Measurements from ENCODE around the gene ALKBH8.
"Not testable (repeated sequence)": the region's sequence is repeated elsewhere in the genome, so short reads cannot be mapped to it uniquely, and the experiment has no call there.

ALKBH8 gene

DNA sequence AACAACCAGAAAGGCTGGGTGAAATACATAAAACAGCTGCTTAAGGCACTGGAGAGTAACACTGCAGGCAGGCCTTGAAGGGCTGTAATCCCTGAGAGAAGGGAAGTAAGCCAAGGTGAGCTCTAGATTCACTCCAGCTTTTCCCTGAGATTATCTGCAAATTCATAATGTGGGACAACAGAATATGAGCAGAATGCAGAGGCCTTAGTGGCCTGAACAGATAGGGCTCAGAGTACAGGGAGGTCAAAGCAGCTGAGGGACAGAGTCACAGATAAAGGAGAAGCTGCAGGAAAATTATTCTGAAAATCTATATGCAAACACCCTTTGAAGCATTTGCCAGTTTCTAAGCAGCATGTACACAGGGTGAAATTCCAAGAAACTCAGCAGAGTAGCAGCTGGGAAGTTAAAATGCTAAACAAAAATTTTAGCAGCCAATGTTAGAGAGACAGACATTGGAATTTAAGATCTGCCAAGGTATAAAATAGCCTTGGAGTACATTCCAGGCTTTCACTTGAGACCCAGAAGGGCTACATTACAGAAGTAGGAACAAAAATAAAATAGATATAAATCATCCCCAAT lies 59.8 kb downstream of the ALKBH8 start:
- no peak for DNase-seq

DNA sequence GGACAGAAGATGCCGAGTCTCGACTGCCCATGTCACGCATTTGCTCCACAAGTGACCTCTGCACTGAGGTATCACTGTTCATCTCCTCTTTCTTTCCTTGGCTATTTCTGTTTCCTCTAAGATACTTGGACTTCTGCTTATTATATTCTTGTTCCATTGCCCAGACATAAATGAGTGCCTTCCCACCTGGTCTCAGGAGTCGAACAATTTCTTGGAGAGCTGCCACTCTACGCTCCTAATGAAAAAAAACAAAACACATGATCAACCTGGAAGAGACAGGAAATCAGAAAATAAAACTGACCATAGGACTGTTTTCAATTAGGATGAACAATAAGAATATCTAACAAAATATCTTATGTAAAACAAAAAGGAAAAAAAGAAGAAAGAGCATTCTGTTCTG lies 60.6 kb downstream of the ALKBH8 start:
- no peak for DNase-seq

DNA sequence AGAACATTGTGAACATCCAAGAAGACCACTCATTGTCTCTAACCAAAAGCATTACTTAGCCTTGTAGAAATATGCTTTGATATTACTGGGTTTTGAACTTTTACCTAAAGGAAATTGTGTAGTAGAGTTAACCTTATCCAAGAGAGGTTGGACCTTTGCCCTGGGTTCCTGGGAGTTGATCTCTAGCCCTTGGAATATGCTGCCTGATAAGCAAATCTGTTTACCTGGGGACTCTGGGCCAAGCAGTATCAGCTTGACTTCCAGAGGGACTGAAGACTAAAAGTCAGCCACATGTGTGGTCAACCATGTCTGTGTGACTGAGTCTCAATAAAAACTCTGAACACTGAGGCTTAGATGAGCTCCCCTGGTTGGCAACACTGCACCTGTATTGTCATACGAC lies 63.8 kb downstream of the ALKBH8 start:
- no peak for DNase-seq

DNA sequence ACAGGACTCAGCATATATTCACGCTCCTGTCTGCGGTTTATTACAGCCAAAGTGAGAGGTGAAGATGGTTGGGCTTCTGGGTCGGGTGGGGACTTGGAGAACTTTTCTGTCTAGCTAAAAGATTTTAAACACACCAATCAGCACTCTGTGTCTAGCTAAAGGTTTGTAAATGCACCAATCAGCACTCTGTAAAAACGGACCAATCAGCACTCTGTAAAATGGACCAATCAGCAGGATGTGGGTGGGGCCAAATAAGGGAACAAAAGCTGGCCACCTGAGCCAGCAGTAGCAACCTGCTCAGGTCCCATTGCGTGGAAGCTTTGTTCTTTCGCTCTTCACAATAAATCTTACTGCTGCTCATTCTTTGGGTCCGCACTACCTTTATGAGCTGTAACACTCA lies 68.2 kb downstream of the ALKBH8 start:
- not testable (repeated sequence) for DNase-seq

DNA sequence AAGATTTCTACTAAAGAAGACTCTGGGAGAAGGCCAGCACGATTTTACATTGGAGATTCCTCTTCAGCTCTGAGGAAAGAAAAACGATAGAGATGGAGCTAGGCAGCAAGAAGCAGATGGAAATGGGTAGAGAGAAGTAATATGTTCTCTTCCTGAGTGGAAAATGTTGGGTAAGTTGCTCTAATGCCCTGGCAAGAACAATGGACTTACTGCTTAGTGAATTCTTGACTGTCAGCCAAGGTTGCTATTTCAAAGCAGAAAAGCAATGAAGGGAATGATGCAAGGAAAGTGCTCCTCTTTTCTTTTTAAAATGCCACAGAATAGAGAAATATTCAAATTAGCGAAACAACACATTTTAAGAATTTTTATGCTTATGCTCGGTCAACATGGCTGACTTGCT lies 69.5 kb downstream of the ALKBH8 start:
- peak; percentile 5 for DNase-seq

DNA sequence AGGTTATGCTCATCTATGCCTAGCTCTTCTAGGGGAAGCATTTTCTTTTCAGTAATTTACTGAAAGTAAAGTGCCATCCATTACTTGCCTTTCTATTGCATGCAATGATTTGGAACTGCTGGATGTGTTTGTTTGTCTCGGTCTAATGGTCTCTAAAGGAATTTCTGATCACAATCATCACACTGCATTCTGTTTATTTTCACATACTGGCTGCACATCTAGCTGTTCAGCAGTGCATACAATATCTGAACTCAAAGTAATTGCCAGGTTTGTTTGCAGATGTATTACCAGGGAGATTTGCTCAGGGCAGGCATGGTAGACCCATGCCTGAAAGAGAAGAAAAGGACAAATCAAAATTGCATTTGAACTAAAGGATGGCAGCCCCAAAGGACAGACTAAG lies 71.5 kb downstream of the ALKBH8 start:
- DNase-seq = no peak

DNA sequence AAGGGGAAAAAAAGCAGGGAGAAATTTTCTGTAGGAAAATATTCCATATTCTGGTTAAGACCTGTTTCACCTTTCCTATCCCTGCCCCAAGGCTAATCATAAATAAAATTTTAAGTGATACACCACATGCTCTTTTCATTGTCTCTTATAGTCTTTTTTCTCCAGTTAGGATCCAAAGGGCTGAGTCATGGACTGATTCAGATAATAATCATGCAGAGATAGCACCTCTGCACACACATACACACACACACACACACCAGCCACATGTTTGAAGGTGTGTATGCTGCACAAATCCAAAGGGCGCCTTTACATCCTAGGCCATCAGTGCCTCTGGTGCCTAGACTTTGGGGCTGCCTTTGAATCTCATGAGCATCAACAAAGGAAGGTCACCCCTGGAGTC lies 72.4 kb downstream of the ALKBH8 start:
- peak; percentile 28 for DNase-seq

DNA sequence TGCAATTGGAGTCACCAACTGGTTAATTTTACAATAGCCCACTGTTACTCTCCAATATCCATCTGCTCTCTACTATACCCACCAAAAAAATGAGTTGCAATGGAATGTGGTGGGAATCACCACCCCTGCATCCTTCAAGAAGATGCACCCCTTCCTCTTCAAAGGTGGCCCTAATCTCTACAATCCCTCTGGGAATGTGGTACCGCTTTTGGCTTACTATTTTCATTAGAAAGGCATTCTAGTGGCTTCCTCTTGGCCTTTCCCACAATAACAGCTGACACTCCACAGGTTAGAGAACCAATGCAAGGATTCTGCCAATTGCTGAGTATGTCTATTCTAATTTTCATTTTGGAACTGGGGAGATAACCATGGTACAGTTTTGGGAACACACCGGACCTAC lies 74.7 kb downstream of the ALKBH8 start:
- DNase-seq = no peak

DNA sequence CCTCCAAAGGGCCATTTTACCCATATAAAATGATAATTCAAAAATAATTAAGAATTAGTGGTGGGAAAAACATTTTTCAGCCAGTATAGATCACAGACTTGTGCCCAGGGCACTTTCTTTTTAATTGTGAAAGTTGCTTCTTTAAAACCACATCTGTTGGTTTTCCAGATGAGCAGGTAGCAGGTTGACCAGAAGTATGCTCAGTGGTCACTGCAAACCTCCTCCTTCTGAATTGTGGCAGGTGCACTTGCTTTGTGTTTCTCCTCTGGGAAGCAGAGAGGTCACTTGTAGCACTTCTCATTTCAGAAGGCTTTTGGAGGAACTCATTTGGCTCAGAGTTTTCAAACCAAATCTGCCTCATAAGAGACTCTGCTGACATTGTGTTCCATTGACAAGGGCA lies 83.3 kb downstream of the ALKBH8 start:
- DNase-seq = no peak

DNA sequence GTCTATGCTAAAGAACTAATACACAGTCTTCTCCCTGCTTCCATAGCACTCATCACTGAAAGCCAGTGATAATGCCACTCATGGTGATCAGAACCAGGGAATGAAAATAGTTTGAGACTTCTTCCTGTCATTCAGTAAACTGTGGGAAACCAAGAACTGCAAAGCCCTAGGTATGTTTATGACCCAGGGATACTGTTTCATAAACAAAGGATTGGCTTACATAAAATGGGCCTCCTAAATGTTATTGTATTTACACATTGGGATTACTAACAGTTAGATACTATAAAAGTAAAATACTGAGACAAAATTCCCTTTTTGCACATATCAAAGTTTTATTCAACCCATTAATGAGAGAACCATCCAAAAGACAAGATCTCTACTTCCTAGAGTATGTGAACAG lies 86.6 kb downstream of the ALKBH8 start:
- DNase-seq = no peak

DNA sequence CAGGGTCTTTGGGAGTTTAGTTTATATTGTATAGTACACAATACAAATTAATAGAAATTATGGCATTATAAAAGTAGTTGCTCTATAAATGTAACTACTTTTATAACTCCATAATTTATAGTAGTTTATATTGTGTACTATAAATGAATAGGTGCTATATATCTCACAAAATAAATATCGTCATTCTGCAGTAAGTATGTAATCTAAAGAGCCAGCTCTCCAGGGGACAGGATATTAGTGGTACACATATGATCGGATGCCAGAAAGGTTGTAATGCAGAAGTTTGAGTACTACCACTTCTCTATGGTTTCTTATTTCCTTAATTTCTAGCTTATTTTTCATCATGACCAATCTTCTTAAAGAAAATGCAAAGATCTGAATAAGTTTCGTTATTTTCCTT lies 87.7 kb downstream of the ALKBH8 start:
- DNase-seq = no peak

DNA sequence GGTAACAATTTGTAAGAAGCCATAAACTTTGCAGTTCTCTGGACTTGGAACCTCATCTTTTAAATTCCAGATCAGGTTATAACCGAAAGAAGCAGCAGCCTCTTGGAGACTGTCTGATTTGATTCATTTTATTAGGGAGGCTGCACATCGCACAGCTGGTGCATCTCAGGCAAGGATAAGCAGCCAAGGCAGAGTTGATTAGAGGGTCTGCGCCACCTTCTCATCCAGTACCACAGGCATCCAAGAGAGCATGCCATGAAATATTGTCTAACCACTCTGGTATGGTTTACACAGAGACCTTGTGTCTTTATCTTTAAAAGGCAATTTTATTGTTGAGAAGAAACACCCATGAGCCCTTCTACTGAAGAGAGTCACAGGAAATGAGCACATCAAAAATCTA lies 91.7 kb downstream of the ALKBH8 start:
- no peak for DNase-seq

DNA sequence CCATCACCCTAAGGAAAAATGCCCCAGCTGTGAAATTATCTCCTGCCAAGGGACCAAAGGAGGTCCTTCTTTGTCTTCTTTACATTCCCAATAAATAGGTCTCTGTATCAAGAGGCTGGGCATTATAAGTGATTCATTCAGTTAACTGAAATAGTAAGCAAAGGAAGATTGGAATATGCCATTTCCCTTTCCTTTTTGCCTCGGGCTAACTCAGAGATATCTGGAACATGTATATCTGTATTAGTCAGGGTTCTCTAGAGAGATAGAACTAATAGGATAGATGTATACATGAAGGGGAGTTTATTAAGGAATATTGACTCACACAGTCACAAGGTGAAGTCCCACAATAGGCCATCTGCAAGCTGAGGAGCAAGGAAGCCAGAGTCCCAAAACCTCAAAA lies 92.6 kb downstream of the ALKBH8 start:
- no peak for DNase-seq

DNA sequence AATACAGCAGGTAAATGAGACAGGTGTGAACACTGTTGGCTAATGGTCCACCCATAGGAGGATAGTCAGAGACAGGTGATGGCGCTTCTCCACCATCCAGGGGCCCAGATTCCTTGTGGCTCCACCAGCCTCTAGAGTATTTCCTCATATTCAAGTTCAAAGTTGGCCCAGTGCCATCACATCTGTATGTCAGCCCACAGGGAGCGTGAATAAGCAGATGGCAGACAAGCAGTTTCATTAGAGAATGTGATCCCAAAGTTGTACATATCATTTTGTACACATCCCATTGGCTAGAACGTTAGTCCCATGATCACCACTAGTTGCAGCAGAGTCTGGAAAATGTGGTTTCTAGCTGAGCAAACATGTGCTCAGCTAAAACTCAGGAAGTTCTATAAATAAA lies 96.9 kb downstream of the ALKBH8 start:
- peak; percentile 20 for DNase-seq

DNA sequence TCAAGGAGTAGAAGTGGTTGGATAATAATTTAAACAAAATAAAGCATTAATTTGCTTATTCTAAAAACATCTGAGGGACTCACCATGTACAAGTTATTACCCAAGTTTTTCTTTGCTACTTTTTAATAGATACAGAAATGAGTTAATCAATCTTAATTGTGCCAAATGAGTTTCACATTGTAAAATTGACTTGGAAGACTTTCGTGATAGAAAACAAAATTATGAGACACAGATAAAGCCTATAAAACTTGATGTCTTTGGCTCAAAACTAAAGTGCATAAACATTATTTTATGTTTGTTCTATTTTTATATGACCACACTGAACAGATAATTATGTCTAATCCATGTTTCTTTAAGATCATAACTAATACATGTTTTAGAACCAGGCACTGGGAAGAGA lies 97.8 kb downstream of the ALKBH8 start:
- DNase-seq = no peak

DNA sequence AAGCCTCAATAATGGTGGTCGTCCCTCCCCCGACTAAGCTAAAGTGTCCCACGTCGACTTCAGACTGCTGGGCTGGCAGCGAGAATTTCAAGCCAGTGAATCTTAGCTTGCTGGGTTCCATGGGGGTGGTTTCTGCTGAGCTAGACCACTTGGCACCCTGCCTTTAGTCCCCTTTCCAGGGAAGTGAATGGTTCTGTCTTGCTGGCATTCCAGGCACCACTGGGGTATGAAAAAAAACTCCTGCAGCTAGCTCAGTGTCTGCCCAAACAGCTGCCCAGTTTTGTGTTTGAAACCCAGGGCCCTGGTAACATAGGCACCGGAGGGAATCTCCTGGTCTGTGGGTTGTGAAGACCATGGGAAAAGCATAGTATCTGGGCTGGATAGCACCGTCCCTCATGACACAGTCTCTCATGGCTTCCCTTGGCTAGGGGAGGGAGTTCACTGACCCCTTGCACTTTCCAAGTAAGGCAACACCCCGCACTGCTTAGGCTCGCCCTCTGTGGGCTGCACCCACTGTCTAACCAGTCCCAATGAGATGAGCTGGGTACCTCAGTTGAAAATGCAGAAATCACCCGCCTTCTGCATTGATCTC lies 99.2 kb downstream of the ALKBH8 start:
- DNase-seq = not testable (repeated sequence)

DNA sequence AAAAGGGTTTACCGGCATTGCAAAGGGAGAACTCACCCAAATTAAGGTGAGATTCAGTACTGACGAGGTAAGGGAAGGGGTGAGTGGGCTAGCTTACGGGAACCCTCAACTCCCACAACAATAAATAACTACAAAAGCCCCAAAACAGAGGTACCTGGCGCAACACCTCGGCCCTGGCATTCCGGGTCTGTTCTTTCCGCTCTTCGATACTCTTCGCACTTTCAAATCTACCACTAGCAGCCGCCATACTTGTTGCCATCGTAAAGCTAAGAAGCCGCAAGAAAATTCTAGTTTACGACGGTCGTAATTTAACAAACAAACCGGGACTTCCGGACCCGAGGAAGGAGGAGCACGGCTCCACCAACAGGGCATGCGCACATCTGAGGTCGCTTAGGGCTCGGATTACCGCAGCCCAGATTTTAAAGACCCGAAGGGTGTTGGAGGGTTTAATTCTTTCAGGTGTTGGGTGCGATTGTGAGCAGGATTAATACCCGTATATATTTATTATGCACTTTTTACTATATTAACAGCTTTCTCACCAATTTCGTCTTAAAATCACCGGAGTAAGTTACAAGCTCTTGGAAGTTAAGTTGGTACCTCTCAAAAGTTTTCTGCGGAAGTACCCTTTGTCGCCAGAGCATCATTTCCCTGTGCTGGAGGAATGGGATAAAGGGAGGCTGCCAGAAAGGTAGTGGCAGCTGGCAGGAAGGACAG lies 107.8 kb downstream of the ALKBH8 start, which contains the start of gene CWF19L2:
Gene CWF19L2, minus strand, starts transcription at position 268 of the 714 bp plus-strand sequence. Its CDS starts 9 bp downstream, at position 259.
- DNase-seq = peak; percentile 95

DNA sequence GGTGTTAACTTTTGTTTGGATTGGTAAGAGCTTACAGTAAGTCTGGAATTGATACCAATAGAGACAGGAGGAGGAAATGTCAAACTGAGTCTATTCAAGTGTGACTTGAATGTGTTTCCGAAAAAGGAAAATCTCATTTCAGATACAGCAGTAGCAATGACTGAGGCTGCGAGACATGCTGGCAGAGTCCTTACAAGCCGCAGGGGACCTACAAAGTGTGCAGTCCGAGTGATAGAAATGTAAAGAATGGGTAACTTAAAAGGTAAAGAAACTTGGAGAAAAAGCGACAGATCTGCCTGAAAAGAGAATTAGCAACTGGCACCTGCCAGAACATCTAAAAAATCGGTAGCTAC lies 108.4 kb downstream of the ALKBH8 start:
- DNase-seq = peak; percentile 2

DNA sequence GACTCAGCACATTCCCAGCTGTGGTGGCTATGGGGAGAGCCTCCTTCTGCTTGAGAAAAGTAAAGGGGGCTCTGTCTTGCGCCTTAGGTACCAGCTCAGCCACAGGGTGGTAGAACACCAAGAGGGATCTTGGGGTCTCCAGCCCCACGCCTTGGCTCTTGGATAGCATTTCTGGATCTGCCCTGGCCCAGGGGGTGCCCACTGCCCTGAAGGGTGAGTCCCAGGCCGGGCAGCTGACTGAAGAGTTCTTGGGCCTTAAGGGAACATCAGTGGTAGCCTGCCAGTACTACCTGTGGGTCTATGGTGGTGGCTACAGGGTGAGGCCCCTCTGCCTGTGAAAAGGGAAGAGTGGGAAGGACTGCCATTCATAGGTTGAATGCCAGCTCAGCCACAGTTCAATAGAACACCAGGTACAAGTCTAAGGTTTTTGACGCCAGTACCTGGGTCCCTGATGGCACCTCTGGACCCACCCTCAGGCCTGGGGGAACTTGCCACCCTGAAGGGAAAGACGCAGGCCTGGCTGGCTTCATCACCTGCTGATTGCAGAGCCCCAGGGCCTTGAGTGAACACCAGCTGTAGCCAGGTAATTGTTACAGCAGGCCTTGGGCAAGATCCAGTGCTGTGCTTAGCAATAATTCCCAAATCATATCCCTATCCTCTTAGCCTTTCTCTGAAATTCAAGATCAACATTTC lies 111.8 kb downstream of the ALKBH8 start:
- no peak for DNase-seq

All from fibroblast of skin of back (primary cell).